Measurements from ENCODE around the gene TSPAN9. TPM values are rescaled to one million over a fixed set of nuclear protein-coding genes. Genes with fewer than 3 reads are reported as not detected.

The TSPAN9 gene
- total RNA-seq, 2 donors from 2014 or later: 41.9 to 50.0 TPM

DNA sequence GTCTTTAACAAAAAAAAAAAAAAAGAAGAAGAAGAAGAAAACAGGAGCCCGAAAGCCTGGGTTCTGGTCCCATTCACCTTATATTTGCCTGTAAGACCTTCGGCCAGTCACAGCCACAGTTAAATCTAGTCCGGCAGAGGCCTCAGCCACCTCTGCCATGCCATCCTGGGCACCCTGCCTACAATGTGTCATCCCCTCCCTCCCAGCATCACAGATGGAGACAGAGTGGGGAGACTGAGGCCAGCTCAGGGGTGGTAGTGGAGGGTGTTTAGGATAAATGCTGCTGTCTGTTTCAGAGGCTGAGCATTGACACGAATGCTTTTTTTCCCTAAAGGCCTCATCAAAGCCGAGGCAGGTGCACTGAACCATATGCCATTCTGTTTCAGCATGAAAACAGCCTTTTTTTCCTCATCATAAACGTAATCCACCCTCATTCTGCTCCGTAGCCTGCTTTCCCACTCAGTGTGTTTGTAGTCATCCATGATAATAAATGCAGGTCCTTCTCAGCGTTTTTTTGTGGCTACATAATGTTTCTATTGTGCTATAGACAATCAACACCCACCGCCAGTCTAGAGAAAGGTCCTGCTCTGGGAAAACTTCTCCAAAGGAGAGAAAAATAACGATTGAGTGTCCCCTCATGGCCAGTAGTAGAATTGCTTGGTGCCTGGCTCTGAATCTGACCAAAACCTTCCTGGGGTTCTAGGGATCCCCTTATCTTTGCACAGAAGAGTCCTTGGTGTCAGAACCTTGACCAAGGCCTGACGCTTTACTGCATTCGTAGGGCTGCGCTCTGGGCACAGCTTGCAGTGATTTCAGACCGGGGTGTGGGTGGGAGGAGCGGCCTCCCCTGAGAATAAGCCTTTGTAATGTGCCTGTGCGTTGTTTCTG lies 41.1 kb upstream of the TSPAN9 start:
- no peak for DNase-seq (ENCODE audit: low spot score)
- Histone ChIP-seq H3K4me3 (no peak overlapping the region), H3K4me1 (replicated peaks) (no peaks in the 10 kb centered on the region), H3K27me3 (replicated peaks; ENCODE audit: insufficient read depth) (no peaks in the 10 kb centered on the region), H3K9me3 (no peaks in the 10 kb centered on the region), H3K27ac (no peak overlapping the region), H3K36me3 (no peaks in the 10 kb centered on the region)
- intact Hi-C loops (cut with DNase I): no loop called here
- 78% methylated on average over 16 of the region's 16 CpGs for WGBS
- TF ChIP-seq POLR2A (IDR thresholded peaks at IDR 0.05) (no peak), POLR2AphosphoS5 (IDR thresholded peaks at IDR 0.05) (no peak)
- TF ChIP-seq, protein P1, sequence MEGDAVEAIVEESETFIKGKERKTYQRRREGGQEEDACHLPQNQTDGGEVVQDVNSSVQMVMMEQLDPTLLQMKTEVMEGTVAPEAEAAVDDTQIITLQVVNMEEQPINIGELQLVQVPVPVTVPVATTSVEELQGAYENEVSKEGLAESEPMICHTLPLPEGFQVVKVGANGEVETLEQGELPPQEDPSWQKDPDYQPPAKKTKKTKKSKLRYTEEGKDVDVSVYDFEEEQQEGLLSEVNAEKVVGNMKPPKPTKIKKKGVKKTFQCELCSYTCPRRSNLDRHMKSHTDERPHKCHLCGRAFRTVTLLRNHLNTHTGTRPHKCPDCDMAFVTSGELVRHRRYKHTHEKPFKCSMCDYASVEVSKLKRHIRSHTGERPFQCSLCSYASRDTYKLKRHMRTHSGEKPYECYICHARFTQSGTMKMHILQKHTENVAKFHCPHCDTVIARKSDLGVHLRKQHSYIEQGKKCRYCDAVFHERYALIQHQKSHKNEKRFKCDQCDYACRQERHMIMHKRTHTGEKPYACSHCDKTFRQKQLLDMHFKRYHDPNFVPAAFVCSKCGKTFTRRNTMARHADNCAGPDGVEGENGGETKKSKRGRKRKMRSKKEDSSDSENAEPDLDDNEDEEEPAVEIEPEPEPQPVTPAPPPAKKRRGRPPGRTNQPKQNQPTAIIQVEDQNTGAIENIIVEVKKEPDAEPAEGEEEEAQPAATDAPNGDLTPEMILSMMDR (IDR thresholded peaks at IDR 0.05): no peak

DNA sequence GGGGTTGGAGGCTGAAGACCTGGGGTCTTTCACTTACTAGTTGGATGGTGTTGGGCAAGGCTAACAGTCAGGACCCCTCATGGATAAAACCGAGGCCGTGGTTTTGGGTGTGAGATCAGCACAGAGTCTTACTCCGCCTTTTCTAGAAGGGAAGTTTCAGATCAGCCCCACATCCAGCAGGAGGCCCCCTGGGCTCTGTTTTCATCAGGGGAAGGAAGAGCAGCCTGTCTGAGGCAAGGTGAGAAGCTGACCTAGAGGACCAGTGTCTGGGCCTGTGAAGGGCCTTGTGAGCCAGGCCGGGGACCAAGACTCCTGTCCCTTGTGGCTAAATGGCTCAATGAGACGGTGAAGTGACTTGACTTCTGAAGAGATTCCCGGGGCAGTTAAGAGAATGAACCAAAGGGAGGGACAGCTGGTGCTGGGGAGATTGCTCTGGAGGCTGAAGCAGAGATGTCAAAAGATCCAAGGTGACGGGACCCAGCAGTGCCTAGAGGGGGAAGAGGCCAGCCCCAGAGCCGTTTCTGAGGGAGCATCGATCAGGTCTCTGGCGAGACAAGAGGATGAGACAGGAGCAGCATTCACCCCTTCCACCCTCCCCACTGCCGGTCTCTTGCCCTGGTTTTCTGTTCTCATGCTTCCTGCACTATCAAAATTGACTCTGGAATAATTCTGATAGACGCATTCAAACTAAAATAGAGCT lies 40.1 kb upstream of the TSPAN9 start:
- no peaks in the 10 kb centered on the region for H3K9me3 ChIP-seq
- H3K27me3 ChIP-seq (replicated peaks; ENCODE audit: insufficient read depth): no peaks in the 10 kb centered on the region
- H3K4me3 ChIP-seq: no peak overlapping the region
- intact Hi-C loops (cut with DNase I): no loop called here
- H3K4me1 ChIP-seq (replicated peaks): no peaks in the 10 kb centered on the region
- WGBS: 86% methylated on average over 12 of the region's 12 CpGs
- DNase-seq (ENCODE audit: low spot score): no peak
- no peaks in the 10 kb centered on the region for H3K36me3 ChIP-seq
- TF ChIP-seq, protein P1 (IDR thresholded peaks at IDR 0.05): no peak
- TF ChIP-seq POLR2A (IDR thresholded peaks at IDR 0.05) (no peak), POLR2AphosphoS5 (IDR thresholded peaks at IDR 0.05) (no peak)
- no peak overlapping the region for H3K27ac ChIP-seq

DNA sequence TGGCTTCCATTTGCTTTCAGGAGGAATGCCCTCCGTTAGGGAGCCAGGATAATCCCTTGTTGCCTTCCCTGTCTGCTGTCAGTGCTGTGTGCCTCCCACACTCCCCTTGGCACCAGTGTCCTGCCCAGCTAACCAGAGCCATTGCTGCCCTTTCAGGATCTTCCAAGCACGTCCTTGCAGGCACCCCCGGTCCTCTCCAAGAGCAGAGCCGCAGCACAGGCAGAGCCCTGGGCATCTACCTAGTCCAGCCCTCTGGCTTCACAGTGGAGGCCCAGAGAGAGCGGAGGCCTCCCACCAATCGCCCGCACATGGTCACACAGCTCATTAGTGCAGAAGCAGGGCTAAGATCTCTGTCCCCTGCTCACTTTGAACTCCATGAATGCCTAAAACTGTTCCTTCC lies 39.0 kb upstream of the TSPAN9 start:
- Histone ChIP-seq H3K4me3 (no peak overlapping the region), H3K4me1 (replicated peaks) (no peaks in the 10 kb centered on the region), H3K36me3 (no peaks in the 10 kb centered on the region), H3K9me3 (no peaks in the 10 kb centered on the region), H3K27me3 (replicated peaks; ENCODE audit: insufficient read depth) (no peaks in the 10 kb centered on the region), H3K27ac (no peak overlapping the region)
- intact Hi-C loops (cut with DNase I): no loop called here
- no peak for TF ChIP-seq POLR2AphosphoS5 (IDR thresholded peaks at IDR 0.05)
- TF ChIP-seq, protein P1 (IDR thresholded peaks at IDR 0.05): no peak
- no peak for TF ChIP-seq POLR2A (IDR thresholded peaks at IDR 0.05)
- 89% methylated on average over 7 of the region's 7 CpGs for WGBS
- DNase-seq (ENCODE audit: low spot score): no peak

DNA sequence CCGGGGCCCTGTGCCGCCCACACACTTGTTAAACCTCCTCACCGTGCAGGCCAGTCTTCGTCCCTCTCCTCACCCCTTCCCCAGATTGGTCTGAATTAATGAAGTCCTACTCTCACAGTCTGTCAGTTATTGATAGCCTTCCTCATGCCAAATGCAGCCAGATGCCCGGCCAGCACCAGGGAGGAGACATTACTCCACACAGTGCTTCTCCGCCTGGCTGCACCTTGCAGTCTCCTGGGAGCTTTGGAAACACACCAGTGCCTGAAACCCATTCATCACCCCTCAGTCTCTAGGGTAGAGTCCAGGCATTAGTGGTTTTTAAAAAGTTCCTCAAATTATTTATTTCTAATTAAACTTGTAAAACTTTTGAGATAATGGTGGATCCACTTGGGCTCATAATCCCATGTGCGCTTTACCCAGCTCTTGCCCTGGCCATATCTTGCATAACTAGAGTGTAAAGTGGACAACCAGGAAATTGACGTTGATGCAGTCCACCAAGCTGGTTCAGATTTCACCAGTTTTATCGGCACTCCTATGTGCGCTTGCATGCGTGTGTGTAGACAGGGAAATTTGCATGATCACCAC lies 38.2 kb upstream of the TSPAN9 start:
- WGBS: 84% methylated on average over 11 of the region's 11 CpGs
- no peak for DNase-seq (ENCODE audit: low spot score)
- Histone ChIP-seq H3K36me3 (no peaks in the 10 kb centered on the region), H3K4me1 (replicated peaks) (no peaks in the 10 kb centered on the region), H3K4me3 (no peak overlapping the region), H3K27me3 (replicated peaks; ENCODE audit: insufficient read depth) (no peaks in the 10 kb centered on the region), H3K9me3 (no peaks in the 10 kb centered on the region), H3K27ac (no peak overlapping the region)
- TF ChIP-seq, protein P1 (IDR thresholded peaks at IDR 0.05): no peak
- TF ChIP-seq POLR2A (IDR thresholded peaks at IDR 0.05) (no peak), POLR2AphosphoS5 (IDR thresholded peaks at IDR 0.05) (no peak)
- intact Hi-C loops (cut with DNase I): no loop called here
